GM10266 (cell line): Measurements from ENCODE around the gene CYP4Z1.

Experiments used
- DNase-seq: peaks from one replicate; pipeline ENCODE4 v3.0.0; 2012; ENCODE audit errors: extremely low spot score
- CTCF ChIP-seq: IDR thresholded peaks from 2 replicates; pipeline ENCODE4 v1.5.1; 2012; ENCODE audit warnings: mild to moderate bottlenecking, low read depth; ENCODE audit not compliant: control insufficient read depth, insufficient read depth; ENCODE audit errors: missing control alignments

CYP4Z1 gene

GRCh38 chr1:47067097-47067594 lies at the start of gene CYP4Z1:
TSS of gene CYP4Z1 (plus strand) at chr1:47067231. CDS start at chr1:47067491, 260 bp downstream.
- no peak for TF ChIP-seq CTCF

GRCh38 chr1:47021070-47021469 lies 46.0 kb upstream of the CYP4Z1 start:
- TF ChIP-seq CTCF: no peak
- DNase-seq: no peak

More at GRCh38 chr1:47067097-47067594, at the start of gene CYP4Z1:
- no peak for DNase-seq

GRCh38 chr1:47023268-47024140 lies 43.5 kb upstream of the CYP4Z1 start, which contains the start of gene CYP4X1:
TSS of gene CYP4X1 (plus strand) at chr1:47023669. CDS start at chr1:47023818, 149 bp downstream.
- TF ChIP-seq CTCF: no peak
- DNase-seq: no peak

GRCh38 chr1:47024141-47024801 lies 42.8 kb upstream of the CYP4Z1 start:
- DNase-seq: no peak
- no peak for TF ChIP-seq CTCF

- no peak for TF ChIP-seq CTCF
- DNase-seq: no peak
Measured at GRCh38 chr1:47030170-47030805, 36.7 kb upstream of the CYP4Z1 start.

GRCh38 chr1:47031059-47031458 lies 36.0 kb upstream of the CYP4Z1 start:
- no peak for DNase-seq
- TF ChIP-seq CTCF: no peak
